GM19438 (cell line): Measurements from ENCODE around the gene NEDD4.
"Not testable (repeated sequence)": the region's sequence is repeated elsewhere in the genome, so short reads cannot be mapped to it uniquely, and the experiment has no call there.

ENCODE experiments used
- ATAC-seq: cut with Tn5 transposase; IDR thresholded peaks from one replicate; pipeline ENCODE4 v1.9.1; 2021; ENCODE audit warnings: low read depth; ENCODE audit not compliant: unreplicated experiment

NEDD4 gene

GRCh38 chr15:55835866-55836265 is 157.5 kb downstream of the NEDD4 start:
- no peak for ATAC-seq

GRCh38 chr15:55834331-55834730 is 159.1 kb downstream of the NEDD4 start:
- no peak for ATAC-seq

- no peak for ATAC-seq
These were observed 163.6 kb downstream of the NEDD4 start for GRCh38 chr15:55829826-55830225.

GRCh38 chr15:55827955-55828354 is 165.5 kb downstream of the NEDD4 start:
- ATAC-seq: no peak

- ATAC-seq: no peak
These were observed 166.2 kb downstream of the NEDD4 start for GRCh38 chr15:55827204-55827603.

- ATAC-seq: no peak
These were observed 168.4 kb downstream of the NEDD4 start for GRCh38 chr15:55824857-55825613.

GRCh38 chr15:55823699-55824340 is 169.6 kb downstream of the NEDD4 start:
- ATAC-seq: no peak

GRCh38 chr15:55823191-55823670 is 170.2 kb downstream of the NEDD4 start:
- no peak for ATAC-seq

- not testable (repeated sequence) for ATAC-seq
These were observed 171.7 kb downstream of the NEDD4 start for GRCh38 chr15:55821740-55822139.

- no peak for ATAC-seq
These were observed 173.4 kb downstream of the NEDD4 start for GRCh38 chr15:55820043-55820442.

- no peak for ATAC-seq
These were observed 173.9 kb downstream of the NEDD4 start for GRCh38 chr15:55819397-55820034.

GRCh38 chr15:55816017-55816416 is 177.4 kb downstream of the NEDD4 start:
- no peak for ATAC-seq

GRCh38 chr15:55802600-55803376 is 190.6 kb downstream of the NEDD4 start:
- ATAC-seq: no peak

GRCh38 chr15:55800216-55800615 is 193.2 kb downstream of the NEDD4 start:
- ATAC-seq: no peak

- no peak for ATAC-seq
These were observed 193.9 kb downstream of the NEDD4 start for GRCh38 chr15:55799291-55800212.

- no peak for ATAC-seq
These were observed 197.0 kb downstream of the NEDD4 start for GRCh38 chr15:55796321-55796965.

- no peak for ATAC-seq
These were observed 198.4 kb downstream of the NEDD4 start for GRCh38 chr15:55795031-55795430.

GRCh38 chr15:55791551-55792400 is 201.6 kb downstream of the NEDD4 start:
- ATAC-seq: no peak
